GM19043 (cell line): Measurements from ENCODE around the gene RPS6KA2.
A peak's percentile ranks its signal among the peaks of the same experiment; 100 is the strongest.

Experiments
- ATAC-seq: cut with Tn5 transposase; IDR thresholded peaks from one replicate; pipeline ENCODE4 v1.9.1; 2021; ENCODE audit warnings: low read depth; ENCODE audit not compliant: unreplicated experiment

Gene RPS6KA2

GRCh38 chr6:166656230-166657151 lies 29.4 kb upstream of the RPS6KA2 start:
- no peak for ATAC-seq

GRCh38 chr6:166655713-166656229 lies 28.7 kb upstream of the RPS6KA2 start:
- no peak for ATAC-seq

- no peak for ATAC-seq
These were observed 28.2 kb upstream of the RPS6KA2 start for GRCh38 chr6:166655251-166655650.

- ATAC-seq = no peak
These were observed 27.5 kb upstream of the RPS6KA2 start for GRCh38 chr6:166654573-166654972.

GRCh38 chr6:166653639-166653941 lies 26.5 kb upstream of the RPS6KA2 start:
- no peak for ATAC-seq

- no peak for ATAC-seq
These were observed 24.1 kb upstream of the RPS6KA2 start for GRCh38 chr6:166650824-166651807.

- ATAC-seq = no peak
These were observed 23.0 kb upstream of the RPS6KA2 start for GRCh38 chr6:166650047-166650446.

GRCh38 chr6:166648846-166649245 lies 21.8 kb upstream of the RPS6KA2 start:
- ATAC-seq = no peak

- no peak for ATAC-seq
These were observed 20.8 kb upstream of the RPS6KA2 start for GRCh38 chr6:166647896-166648295.

GRCh38 chr6:166646716-166647115 lies 19.7 kb upstream of the RPS6KA2 start:
- ATAC-seq = no peak

GRCh38 chr6:166645896-166646295 lies 18.8 kb upstream of the RPS6KA2 start:
- no peak for ATAC-seq

GRCh38 chr6:166644681-166645080 lies 17.6 kb upstream of the RPS6KA2 start:
- no peak for ATAC-seq

- no peak for ATAC-seq
These were observed 17.0 kb upstream of the RPS6KA2 start for GRCh38 chr6:166643891-166644590.

GRCh38 chr6:166642646-166643045 lies 15.6 kb upstream of the RPS6KA2 start:
- no peak for ATAC-seq

GRCh38 chr6:166640342-166641043 lies 13.4 kb upstream of the RPS6KA2 start:
- ATAC-seq = peak; percentile 70

- ATAC-seq = no peak
These were observed 12.9 kb upstream of the RPS6KA2 start for GRCh38 chr6:166639921-166640320.

GRCh38 chr6:166638573-166638964 lies 11.5 kb upstream of the RPS6KA2 start:
- ATAC-seq = no peak

GRCh38 chr6:166637812-166638572 lies 10.9 kb upstream of the RPS6KA2 start:
- no peak for ATAC-seq

GRCh38 chr6:166636934-166637333 lies 9.9 kb upstream of the RPS6KA2 start:
- no peak for ATAC-seq
